HEK293T (cell line): ENCODE measurements around the gene KCNH1.
"Not testable (repeated sequence)": the region's sequence is repeated elsewhere in the genome, so short reads cannot be mapped to it uniquely, and the experiment has no call there.

Source experiments
- CTCF ChIA-PET: fragments of 350-600 bp; formaldehyde crosslinking; extraction: SDS; loops from one replicate; lab custom pipeline; 2021; ENCODE audit warnings: antibody characterized with exemption, inconsistent platforms; lab: Yijun Ruan, JAX
- POLR2A ChIA-PET: fragments of 350-600 bp; formaldehyde crosslinking; extraction: SDS; loops from one replicate; lab custom pipeline; 2020; ENCODE audit warnings: antibody characterized with exemption, inconsistent platforms; lab: Yijun Ruan, JAX
- DNase-seq: peaks from one replicate; pipeline ENCODE4 v3.0.0; 2012; ENCODE audit warnings: mixed read lengths; ENCODE audit errors: extremely low spot score
- ARNT ChIP-seq: fragments of 450-650 bp; IDR thresholded peaks from 2 replicates; pipeline ENCODE4 v1.6.1; 2017; ENCODE audit warnings: mild to moderate bottlenecking
- BHLHE40 ChIP-seq: fragments of 450-650 bp; IDR thresholded peaks from 2 replicates; pipeline ENCODE4 v1.6.1; 2016; ENCODE audit warnings: mild to moderate bottlenecking, moderate library complexity, borderline replicate concordance
- CTBP1 ChIP-seq: fragments of 450-650 bp; IDR thresholded peaks from 2 replicates; pipeline ENCODE4 v1.6.1; 2016; ENCODE audit warnings: borderline replicate concordance
- ELF4 ChIP-seq: fragments of 450-650 bp; IDR thresholded peaks from 2 replicates; pipeline ENCODE4 v1.6.1; 2017; ENCODE audit warnings: antibody characterized with exemption
- FOXA1 ChIP-seq: fragments of 450-650 bp; IDR thresholded peaks from 2 replicates; pipeline ENCODE4 v1.6.1; 2016; ENCODE audit warnings: mild to moderate bottlenecking
- FOXK2 ChIP-seq: fragments of 450-650 bp; IDR thresholded peaks from 2 replicates; pipeline ENCODE4 v1.6.1; 2016; ENCODE audit warnings: mild to moderate bottlenecking
- FOXM1 ChIP-seq: fragments of 450-650 bp; IDR thresholded peaks from 2 replicates; pipeline ENCODE4 v1.6.1; 2017; ENCODE audit warnings: mild to moderate bottlenecking, borderline replicate concordance
- HDGF ChIP-seq: fragments of 450-650 bp; IDR thresholded peaks from 2 replicates; pipeline ENCODE4 v1.6.1; 2017; ENCODE audit warnings: antibody characterized with exemption, borderline replicate concordance
- L3MBTL2 ChIP-seq: fragments of 450-650 bp; conservative IDR thresholded peaks from 2 replicates; pipeline ENCODE4 v1.6.1; 2016; ENCODE audit warnings: mild to moderate bottlenecking
- LEF1 ChIP-seq: fragments of 450-650 bp; IDR thresholded peaks from 2 replicates; pipeline ENCODE4 v1.6.1; 2017; ENCODE audit warnings: mild to moderate bottlenecking, borderline replicate concordance
- NFRKB ChIP-seq: fragments of 450-650 bp; IDR thresholded peaks from 2 replicates; pipeline ENCODE4 v1.6.1; 2016; ENCODE audit warnings: mild to moderate bottlenecking, moderate library complexity
- SP1 ChIP-seq: fragments of 450-650 bp; IDR thresholded peaks from 2 replicates; pipeline ENCODE4 v1.6.1; 2017
- SUZ12 ChIP-seq: fragments of 450-650 bp; IDR thresholded peaks from 2 replicates; pipeline ENCODE4 v1.6.1; 2016; ENCODE audit warnings: mild to moderate bottlenecking
- TARDBP ChIP-seq: fragments of 450-650 bp; IDR thresholded peaks from 2 replicates; pipeline ENCODE4 v1.6.1; 2016
- ZNF384 ChIP-seq: fragments of 450-650 bp; IDR thresholded peaks from 2 replicates; pipeline ENCODE4 v1.6.1; 2016
- TF ChIP-seq, protein P1 (sequence below): fragments of 450-650 bp; IDR thresholded peaks from 2 replicates; pipeline ENCODE4 v1.6.1; 2016

The KCNH1 gene

DNA sequence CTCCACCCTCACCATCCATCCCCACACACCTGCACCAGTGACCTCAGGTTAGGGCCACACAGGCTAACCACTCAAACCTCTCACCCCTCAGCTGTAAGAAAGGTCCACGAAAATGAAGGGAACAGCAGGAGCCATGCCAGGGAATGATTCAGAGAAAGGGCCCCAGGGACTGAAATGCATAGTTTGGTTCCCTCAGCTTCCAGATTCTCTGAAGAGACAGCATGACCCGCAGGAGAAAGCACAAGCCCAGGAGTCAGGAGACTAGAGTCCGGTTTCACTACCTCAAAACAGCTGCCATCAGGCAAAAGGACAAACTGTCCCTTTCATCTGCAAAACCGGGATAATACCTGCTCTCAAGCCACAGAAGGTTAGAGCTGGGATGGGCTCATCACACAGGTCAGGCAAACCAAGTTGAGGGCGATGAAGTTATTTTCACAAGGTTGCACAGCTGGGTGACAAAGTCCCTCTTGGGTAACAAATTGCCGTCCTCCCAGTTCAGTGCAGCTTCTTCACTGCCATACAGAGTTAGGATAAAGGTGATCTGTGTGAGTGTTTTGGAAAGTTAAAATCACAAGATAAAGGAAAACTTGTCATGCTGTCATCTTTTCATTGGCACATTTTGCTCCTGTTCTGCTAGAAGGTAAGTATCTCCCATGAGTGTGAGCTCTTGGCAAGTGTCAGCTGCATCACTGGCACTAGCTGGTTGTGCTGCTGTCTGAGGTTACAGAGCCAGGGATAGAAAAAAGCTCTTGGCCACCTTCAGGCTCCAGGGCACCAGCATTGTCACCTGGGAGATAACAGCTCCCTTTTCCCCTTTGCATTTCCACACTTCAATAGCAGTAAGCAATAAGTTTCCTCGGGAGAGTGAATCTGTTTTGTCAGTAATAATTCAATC lies 120.4 kb downstream of the KCNH1 start:
- CTCF ChIA-PET, result no interaction called here
- POLR2A ChIA-PET, result no interaction called here
- no peak for DNase-seq
- TF ChIP-seq FOXM1 (no peak), FOXK2 (no peak), CTBP1 (no peak), SP1 (no peak), NFRKB (no peak)

GRCh38 chr1:211011128-211011527 lies 122.8 kb downstream of the KCNH1 start:
- DNase-seq, CTCF ChIA-PET, POLR2A ChIA-PET: not testable (repeated sequence)

DNA sequence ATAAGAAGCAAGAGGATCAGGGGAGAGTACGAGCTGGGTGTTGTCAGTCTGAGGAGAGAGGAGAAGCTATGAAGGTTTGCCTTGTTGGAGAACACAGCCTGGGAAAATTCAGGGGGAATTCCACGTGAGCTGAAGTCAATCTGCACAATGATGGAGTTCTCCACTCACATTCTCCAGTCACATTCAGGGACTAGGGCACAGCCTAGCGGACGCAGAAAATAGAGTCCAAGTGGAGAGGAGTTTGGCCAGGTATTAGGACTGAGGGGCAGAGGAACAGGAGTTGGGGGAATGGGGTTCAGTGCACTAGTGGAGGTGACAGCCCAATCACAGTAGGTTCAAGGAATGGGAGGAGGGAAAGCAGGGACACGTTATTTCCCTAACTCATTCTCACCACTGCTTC lies 124.0 kb downstream of the KCNH1 start:
- no peak for DNase-seq
- CTCF ChIA-PET, result interaction anchor here (0.6 kb wide), 1 partner anchor 136 kb away, joined by 3 read pairs; no protein-coding TSS in a partner anchor
- TF ChIP-seq FOXK2, result no peak
- TF ChIP-seq ELF4, result no peak
- TF ChIP-seq SP1, result no peak
- no peak for TF ChIP-seq ARNT
- no peak for TF ChIP-seq FOXM1
- TF ChIP-seq L3MBTL2, result no peak
- no peak for TF ChIP-seq CTBP1
- POLR2A ChIA-PET, result no interaction called here

DNA sequence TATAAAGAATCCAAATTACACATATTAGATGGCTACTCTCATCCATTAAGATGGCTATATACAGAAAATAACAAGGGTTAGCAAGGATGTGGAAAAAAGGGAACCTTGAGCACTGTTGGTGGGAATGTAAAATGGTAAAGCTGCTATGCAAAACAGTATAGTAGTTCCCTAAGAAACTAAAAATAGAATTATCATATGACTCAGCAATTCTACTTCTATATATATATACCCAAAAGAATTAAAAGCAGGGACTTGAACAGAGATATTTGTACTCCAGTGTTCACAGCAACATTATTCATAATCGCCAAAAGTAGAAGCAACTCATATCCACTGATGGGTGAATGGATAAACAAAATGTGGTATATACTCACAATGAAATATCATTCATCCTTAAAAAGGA lies 126.1 kb downstream of the KCNH1 start:
- ChIA-PET CTCF (no interaction called here), POLR2A (no interaction called here)
- no peak for DNase-seq
- TF ChIP-seq FOXA1 (no peak), L3MBTL2 (no peak), SP1 (no peak), CTBP1 (no peak), SUZ12 (no peak), TARDBP (no peak), BHLHE40 (no peak), ARNT (no peak), FOXM1 (no peak), LEF1 (no peak), FOXK2 (no peak), HDGF (no peak), ELF4 (no peak), NFRKB (no peak), ZNF384 (no peak)
- TF ChIP-seq, protein P1, sequence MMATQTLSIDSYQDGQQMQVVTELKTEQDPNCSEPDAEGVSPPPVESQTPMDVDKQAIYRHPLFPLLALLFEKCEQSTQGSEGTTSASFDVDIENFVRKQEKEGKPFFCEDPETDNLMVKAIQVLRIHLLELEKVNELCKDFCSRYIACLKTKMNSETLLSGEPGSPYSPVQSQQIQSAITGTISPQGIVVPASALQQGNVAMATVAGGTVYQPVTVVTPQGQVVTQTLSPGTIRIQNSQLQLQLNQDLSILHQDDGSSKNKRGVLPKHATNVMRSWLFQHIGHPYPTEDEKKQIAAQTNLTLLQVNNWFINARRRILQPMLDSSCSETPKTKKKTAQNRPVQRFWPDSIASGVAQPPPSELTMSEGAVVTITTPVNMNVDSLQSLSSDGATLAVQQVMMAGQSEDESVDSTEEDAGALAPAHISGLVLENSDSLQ, result no peak

DNA sequence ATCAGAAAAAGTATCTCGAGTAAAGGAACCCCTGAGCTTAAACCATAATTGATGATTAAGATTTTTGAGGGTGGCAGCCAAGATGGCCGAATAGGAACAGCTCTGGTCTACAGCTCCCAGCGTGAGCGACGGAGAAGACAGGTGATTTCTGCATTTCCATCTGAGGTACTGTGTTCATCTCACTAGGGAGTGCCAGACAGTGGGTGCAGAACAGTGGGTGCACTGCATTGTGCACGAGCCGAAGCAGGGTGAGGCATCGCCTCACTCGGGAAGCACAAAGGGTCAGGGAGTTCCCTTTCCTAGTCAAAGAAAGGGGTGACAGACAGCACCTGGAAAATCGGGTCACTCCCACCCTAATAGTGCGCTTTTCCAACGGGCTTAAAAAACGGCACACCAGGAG lies 138.0 kb downstream of the KCNH1 start:
- POLR2A ChIA-PET, DNase-seq, CTCF ChIA-PET: not testable (repeated sequence)

DNA sequence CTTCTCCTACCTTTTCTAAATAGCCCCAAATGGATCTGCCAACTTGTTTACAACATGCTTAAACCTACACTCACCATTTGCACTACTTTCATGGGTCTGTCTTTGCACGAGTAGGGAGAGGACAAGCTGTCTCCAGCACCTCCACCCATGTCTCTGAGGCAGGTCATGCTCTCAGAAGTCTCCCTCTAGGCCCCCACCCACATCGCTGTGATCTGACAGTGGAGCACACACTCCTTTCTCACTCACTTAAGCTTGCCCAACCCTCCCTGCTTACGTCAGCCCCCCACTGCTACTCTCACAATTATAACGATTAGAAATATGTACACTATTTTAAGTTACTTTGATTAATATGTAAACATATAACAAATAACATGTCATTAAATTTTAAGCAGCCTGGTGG lies 141.1 kb downstream of the KCNH1 start:
- POLR2A ChIA-PET, result no interaction called here
- TF ChIP-seq L3MBTL2, result no peak
- DNase-seq, result no peak
- CTCF ChIA-PET, result no interaction called here

- ChIA-PET CTCF (no interaction called here), POLR2A (no interaction called here)
- TF ChIP-seq BHLHE40, result no peak
- no peak for TF ChIP-seq NFRKB
- TF ChIP-seq HDGF, result no peak
- no peak for TF ChIP-seq FOXK2
- TF ChIP-seq SP1, result no peak
- no peak for TF ChIP-seq L3MBTL2
- DNase-seq, result no peak
Measured at GRCh38 chr1:210989905-210990304, 144.0 kb downstream of the KCNH1 start.

DNA sequence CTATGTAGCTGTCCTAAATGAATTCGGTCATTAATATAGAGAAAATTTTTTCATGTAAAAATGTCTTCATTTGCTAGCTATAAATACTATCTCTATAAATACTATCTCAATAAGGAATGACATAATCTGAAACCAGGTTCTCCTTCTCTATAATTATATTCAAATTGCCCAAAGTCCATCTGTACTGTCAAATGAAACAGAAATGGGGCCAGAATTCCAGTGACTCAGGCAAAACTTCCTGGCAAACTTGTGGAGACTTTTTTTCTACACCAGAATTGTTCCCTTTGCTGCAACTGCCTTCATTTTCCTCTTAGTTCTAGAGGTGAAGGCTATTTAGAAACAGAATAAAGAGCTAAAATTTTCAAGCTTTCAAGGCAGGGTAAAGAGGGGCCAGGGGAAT lies 152.5 kb downstream of the KCNH1 start:
- ChIA-PET CTCF (no interaction called here), POLR2A (no interaction called here)
- no peak for DNase-seq
- TF ChIP-seq NFRKB, result no peak
- no peak for TF ChIP-seq FOXM1
- TF ChIP-seq FOXK2, result no peak
- TF ChIP-seq BHLHE40, result no peak
- TF ChIP-seq ZNF384, result no peak
- TF ChIP-seq CTBP1, result no peak
- TF ChIP-seq L3MBTL2, result no peak
- TF ChIP-seq SP1, result no peak
- no peak for TF ChIP-seq HDGF
- no peak for TF ChIP-seq ELF4
- TF ChIP-seq FOXA1, result no peak
- no peak for TF ChIP-seq TARDBP
- TF ChIP-seq ARNT, result no peak
- TF ChIP-seq SUZ12, result no peak
- no peak for TF ChIP-seq LEF1
- TF ChIP-seq, protein P1, result no peak
